ENCODE data around the gene POMC.

DNA sequence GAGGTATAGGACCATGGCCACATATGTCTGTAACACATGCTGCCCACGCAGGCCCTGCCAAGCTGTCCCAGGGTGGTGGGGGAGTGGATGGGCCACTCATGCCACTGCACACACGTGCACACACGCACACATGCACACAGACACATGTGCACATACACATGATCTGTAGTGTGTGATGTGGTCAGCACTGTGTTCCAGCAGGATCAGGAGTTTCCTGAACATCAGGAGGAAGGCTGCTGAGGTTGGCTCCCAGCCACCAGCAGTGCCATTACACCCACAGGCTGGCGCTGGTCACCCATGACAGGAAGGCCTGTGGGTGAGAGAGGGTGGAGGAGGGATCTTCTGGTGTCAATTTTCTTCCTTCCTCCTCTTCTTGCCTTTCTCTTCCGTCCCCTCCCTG lies 44.7 kb downstream of the POMC start:
- TF ChIP-seq POLR2A (IDR thresholded peaks at IDR 0.05; ENCODE audit: extremely low read depth, insufficient read length) (no peak), MYC (IDR thresholded peaks at IDR 0.05; ENCODE audit: low read depth, low read length) (no peak)
- TF ChIP-seq, protein P1, sequence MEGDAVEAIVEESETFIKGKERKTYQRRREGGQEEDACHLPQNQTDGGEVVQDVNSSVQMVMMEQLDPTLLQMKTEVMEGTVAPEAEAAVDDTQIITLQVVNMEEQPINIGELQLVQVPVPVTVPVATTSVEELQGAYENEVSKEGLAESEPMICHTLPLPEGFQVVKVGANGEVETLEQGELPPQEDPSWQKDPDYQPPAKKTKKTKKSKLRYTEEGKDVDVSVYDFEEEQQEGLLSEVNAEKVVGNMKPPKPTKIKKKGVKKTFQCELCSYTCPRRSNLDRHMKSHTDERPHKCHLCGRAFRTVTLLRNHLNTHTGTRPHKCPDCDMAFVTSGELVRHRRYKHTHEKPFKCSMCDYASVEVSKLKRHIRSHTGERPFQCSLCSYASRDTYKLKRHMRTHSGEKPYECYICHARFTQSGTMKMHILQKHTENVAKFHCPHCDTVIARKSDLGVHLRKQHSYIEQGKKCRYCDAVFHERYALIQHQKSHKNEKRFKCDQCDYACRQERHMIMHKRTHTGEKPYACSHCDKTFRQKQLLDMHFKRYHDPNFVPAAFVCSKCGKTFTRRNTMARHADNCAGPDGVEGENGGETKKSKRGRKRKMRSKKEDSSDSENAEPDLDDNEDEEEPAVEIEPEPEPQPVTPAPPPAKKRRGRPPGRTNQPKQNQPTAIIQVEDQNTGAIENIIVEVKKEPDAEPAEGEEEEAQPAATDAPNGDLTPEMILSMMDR (IDR thresholded peaks at IDR 0.05; ENCODE audit: low read depth, low read length): no peak
- TF ChIP-seq, protein P2, sequence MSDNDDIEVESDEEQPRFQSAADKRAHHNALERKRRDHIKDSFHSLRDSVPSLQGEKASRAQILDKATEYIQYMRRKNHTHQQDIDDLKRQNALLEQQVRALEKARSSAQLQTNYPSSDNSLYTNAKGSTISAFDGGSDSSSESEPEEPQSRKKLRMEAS (IDR thresholded peaks at IDR 0.05; ENCODE audit: low read depth, low read length): no peak
